NCI-H1930 (cell line): Measurements from ENCODE around the gene TSPAN14.

Source experiments
- DNase-seq, 2 experiments: peaks; one replicate each; lab custom pipeline; 2025; lab: John Stamatoyannopoulos, UW

Gene TSPAN14

GRCh38 chr10:80487791-80488538 is 33.9 kb downstream of the TSPAN14 start:
- DNase-seq, result no peak

- DNase-seq, result no peak
Observed at GRCh38 chr10:80488539-80489066, 34.5 kb downstream of the TSPAN14 start.

- DNase-seq, result no peak
Observed at GRCh38 chr10:80489371-80490112, 35.4 kb downstream of the TSPAN14 start.

GRCh38 chr10:80491251-80492102 is 37.4 kb downstream of the TSPAN14 start:
- no peak for DNase-seq

- DNase-seq, result no peak
Observed at GRCh38 chr10:80492848-80493521, 38.9 kb downstream of the TSPAN14 start.

- DNase-seq, result no peak
Observed at GRCh38 chr10:80493522-80494051, 39.5 kb downstream of the TSPAN14 start.

- DNase-seq, result no peak
Observed at GRCh38 chr10:80496555-80497172, 42.6 kb downstream of the TSPAN14 start.

- no peak for DNase-seq
Observed at GRCh38 chr10:80497187-80498077, 43.3 kb downstream of the TSPAN14 start.

GRCh38 chr10:80498078-80498832 is 44.1 kb downstream of the TSPAN14 start:
- no peak for DNase-seq

GRCh38 chr10:80498833-80499741 is 45.0 kb downstream of the TSPAN14 start:
- no peak for DNase-seq

- DNase-seq, result no peak
Observed at GRCh38 chr10:80500572-80501380, 46.7 kb downstream of the TSPAN14 start.

GRCh38 chr10:80501381-80501912 is 47.3 kb downstream of the TSPAN14 start:
- no peak for DNase-seq

GRCh38 chr10:80501913-80502521 is 47.9 kb downstream of the TSPAN14 start:
- no peak for DNase-seq

- DNase-seq, result no peak
Observed at GRCh38 chr10:80502621-80503583, 48.8 kb downstream of the TSPAN14 start.

GRCh38 chr10:80503584-80504157 is 49.6 kb downstream of the TSPAN14 start:
- no peak for DNase-seq
